GM19328 (cell line): ENCODE results near the gene FAM200C.
"Not testable (repeated sequence)": the region's sequence is repeated elsewhere in the genome, so short reads cannot be mapped to it uniquely, and the experiment has no call there.

ENCODE experiments used
- ATAC-seq: cut with Tn5 transposase; IDR thresholded peaks from one replicate; pipeline ENCODE4 v1.9.1; 2021; ENCODE audit warnings: mild to moderate bottlenecking, moderate library complexity; ENCODE audit not compliant: unreplicated experiment

Gene FAM200C

DNA sequence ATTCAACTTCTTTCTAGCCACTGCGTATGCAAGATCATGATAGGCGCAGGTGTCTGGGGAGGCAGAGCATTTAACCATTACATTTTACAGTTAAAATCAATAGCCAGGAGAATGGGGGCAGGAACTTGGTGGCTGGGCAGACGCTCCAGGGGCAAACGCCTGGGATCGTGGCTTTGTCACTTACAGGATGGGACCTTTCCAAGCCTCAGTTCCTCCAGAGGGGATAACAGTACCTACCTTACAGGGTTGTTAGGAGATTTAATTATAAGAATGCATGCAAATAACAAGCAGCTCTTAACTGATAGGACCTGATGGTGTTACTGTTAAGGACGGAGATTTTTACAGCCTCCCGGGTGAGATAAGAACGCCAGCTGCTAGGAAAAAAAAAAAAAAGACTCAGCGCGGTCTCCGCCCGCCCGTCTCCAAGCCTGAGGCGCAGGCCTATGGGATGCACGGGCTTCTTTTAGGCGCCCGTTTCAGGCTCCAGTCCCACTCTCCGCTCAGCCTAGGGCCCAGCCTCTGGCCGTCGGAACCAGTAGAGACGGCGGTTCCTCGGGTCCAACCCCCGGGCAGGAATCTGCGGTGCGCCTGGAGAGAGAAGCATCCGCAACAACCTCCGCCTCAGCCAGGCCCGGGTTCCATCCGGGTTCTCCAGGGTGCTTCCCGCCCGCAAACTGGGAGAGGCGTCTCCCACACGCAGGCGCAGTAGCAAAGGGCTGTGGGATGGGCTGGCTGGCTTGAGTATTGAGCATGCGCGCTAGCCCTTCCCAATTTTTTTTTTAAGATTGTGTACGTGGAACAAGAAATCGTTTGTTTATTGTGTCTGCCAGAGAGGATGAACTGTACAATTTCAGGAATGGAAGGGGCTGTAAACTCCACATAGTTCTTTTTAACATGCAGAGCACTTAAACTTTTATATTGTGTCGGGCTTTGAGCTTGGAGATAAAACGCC, at the start of gene FAM200C:
Gene FAM200C (minus strand): TSS at position 653 of the 952 bp plus-strand sequence. CDS start 4,564 bp downstream, outside the sequence.
- peak; percentile 79 for ATAC-seq

DNA sequence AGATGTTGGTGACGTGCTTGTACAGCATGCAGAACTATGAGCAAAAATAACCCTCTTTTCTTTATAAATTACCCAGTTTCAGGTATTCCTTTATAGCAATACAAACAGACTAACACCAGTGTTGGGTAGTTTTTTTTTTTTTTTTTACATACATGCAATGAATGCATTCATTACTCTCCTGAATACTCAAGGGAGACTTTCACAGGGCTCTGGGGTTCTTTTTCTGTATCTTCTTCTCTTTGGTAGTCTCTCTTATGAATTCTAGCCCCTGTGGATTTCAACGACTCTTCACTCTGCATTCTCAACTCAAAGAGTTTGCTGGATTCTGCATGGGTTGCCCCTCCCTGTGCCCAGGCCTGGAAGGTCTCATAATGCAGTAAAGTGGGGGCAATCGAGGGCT, 49.6 kb upstream of the FAM200C start:
- ATAC-seq, result no peak

DNA sequence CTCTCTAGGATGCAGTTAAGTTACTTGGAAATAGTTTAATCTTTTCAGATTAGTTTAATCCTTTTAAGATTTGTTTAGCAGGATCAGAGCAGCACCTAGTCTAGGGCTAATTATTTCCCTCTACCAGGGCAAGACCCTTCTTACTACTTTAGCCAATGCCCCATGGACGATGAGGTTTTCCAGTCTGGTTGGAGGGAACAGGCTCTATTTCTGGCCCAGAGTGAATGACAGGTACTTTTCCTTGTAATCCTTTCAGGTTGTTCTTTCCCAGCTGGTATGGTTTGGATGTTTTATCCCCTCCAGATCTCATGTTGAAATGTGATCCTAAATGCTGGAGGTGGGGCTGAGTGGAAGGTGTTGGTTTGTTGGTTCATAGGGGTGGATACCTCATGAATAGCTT, 49.0 kb upstream of the FAM200C start:
- no peak for ATAC-seq

DNA sequence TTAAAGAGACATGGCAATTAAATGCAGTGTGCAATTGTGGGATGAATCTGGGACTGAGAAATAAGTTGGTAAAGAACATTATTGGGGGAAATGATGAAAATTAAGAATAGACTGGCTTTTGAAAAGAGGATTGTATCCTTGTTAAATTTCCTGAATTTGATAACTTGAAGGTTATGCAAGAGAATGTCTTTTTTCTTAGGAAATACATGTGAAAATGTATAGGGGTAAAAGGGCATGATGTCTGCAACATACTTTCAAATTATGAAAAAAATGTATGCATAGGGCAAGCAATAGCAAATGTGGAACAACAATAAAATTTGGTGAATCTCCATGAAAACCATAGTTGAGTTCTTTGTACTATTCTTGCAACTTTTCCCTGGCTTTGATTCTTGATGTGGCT, 45.9 kb upstream of the FAM200C start:
- no peak for ATAC-seq

DNA sequence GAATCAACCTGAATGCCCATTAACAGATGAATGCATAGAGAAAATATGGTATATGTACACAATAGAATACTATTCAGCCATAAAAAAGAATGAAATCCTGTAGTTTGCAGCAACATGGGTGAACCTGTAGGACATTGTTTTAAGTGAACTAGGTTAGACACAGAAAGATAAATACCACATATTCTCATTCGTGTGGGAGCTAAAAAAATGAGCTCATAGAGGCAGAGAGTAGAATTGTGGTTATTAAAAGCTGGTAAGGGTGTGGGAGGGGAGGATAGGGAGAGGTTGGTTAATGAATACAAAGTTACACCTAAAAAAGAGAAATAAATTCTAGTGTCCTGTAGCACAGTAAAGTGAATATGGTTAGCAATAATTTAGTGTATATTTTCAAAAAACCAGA, 45.3 kb upstream of the FAM200C start:
- no peak for ATAC-seq

DNA sequence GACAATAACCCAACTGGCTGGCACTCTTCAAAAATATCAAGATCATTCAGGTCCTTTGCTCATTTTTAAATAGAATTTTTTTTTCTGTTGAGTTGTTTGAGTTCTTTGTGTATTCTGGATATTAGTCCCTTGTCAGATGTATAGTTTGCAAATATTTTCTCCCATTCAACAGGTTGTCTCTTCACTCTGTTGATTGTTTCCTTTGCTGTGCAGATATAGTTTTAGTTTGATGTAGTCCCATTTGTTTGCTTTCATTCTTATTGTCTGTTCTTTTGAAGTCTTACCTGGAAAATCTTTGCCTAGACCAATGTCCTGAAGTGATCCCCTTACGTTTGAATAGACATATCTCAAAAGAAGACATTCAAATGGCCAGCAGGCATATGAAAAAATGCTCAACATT, 44.6 kb upstream of the FAM200C start:
- ATAC-seq, result no peak

DNA sequence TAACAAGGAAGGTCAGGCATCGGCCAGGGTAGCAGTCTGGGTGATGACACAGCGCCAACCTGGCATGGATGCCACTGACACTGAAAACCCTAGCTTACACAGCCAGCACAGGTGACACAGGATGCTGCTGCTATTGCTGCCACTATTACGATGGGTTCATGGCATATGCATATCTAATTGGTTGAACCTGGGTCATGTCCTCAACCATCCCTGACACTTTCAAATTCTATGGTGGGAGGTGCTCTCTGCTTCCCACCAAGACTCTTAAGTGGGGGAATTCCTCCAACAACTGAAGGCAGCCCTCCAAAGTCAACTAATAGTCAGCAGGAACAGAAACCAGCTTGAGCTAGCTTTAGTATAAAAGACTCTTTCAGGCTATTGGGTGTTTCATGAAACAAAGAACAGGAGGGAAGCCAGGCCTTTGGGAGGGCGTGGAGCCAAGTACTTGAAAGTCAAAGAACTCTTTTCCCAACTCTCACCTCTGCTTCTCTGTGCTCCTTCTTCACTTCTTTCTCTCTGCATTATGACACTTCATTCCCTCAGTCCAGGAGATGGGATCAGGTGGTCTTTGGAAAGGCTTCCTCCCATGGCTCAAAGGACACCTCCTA, 43.1 kb upstream of the FAM200C start:
- no peak for ATAC-seq

DNA sequence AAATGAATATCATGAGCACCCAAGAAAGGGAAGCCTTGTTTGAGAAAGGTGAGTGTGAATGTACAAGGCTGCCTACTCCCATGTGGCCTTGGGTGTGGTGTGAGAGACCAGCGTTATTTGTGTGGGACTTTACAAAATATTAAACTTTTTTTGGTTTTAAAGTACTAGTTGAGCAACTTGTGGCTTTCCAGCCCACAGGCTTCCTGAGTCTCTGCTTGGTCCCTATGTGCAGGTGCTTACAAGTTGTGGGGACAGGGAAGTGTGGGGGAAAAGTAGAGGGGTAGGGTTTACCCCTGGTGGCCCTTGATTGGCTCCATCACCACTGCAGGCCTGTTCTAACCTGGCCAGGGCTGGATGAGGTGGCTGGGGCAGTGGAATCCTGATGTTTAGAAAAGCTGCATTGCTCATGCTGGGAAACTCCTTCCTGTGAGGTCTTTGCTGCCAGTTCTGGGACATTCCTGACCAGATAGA, 41.5 kb upstream of the FAM200C start:
- ATAC-seq, result peak; percentile 15

DNA sequence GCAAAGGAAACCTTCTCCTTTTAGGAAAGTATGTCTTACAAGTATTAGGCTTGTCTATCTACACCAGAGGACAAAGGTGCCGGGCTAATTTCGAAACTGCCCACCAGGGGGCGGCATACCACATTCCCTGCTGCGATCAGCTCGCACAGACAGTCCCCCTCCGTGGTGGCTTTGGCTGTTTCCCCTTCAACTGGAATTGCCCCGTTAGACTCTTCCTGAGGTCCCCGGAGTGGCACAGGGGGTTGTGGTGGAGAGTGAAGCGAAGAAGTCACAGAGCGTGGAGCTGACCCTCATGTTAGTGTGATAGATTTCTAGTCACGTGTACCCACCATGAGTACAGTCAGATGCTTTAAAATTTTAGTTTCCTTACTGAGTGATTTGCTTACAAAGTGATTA, 39.3 kb upstream of the FAM200C start:
- ATAC-seq, result peak; percentile 52

DNA sequence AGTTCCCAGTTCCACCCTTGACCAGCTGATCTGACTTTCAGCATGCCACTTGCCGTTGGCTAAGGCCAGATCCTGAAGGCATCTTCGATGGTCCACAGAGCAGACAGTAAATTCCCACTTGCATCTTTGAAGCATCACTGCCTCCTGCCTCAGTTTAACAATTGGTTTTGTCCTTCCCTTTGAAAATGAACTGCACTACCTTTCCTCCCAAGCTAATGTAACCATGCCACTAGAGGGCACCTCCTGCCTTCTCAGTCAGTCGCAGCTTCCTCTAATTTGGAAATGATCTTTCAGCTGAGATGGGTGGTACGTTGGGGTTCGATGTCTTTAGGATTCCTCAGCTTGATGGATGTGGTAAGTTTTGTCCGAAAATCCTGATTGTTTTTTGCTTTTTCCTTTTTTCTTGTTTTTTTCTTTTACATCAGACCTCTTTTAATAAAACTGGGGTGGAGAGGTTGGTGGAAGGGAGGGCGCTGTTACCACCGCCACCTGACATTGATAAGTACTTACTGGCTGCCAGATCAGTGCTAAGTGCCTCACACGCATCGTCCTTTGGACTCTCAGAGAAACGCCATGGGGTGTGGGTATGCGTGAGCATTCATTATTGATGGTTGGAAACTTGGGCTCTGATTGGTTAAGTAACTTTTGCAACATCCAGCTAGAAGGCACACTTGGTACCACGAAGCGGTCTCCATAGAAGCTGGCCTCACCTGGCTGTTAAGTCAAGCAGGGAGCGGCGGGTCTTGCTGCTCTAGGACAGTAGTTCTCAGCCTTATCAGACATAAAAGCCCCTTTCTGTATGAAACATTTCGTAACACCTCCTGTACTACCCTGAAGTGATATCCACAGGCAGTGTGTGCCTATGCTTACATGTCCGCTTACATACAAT, 38.7 kb upstream of the FAM200C start:
- ATAC-seq, result peak; percentile 24

DNA sequence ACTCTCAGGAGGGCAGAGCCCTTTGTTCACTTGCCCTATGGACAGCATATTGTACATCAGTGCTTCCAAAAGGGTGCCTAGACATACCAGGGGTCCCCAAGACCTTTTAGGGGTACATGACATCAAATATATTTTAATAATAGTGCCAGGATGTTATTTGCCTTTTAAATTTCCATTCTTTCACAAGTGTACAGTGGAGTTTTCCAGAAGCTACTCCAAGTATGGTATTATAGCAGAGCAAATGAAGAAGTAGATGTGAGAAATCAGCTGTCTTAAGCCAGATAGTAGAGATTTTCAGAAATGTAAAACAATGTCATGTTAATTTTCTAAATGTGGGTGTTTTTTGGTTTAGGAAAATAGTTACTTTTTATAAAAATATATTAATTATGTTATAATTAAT, 37.4 kb upstream of the FAM200C start:
- no peak for ATAC-seq

DNA sequence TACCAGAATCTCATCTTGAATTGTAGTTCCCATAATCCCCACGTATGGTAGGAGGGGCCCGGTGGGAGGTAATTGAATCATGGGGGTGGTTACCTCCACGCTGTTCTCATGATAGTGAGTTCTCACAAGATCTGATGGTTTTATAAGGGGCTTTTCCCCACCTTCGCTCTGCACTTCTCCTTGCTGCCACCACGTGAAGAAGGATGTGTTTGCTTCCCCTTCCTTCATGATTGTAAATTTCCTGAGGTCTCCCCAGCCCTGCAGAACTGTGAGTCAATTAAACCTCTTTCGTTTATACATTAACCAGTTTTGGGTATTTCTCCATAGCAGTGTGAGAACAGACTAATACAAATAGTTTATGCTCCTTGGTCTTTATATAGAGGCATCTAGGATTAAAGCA, 36.8 kb upstream of the FAM200C start:
- not testable (repeated sequence) for ATAC-seq

DNA sequence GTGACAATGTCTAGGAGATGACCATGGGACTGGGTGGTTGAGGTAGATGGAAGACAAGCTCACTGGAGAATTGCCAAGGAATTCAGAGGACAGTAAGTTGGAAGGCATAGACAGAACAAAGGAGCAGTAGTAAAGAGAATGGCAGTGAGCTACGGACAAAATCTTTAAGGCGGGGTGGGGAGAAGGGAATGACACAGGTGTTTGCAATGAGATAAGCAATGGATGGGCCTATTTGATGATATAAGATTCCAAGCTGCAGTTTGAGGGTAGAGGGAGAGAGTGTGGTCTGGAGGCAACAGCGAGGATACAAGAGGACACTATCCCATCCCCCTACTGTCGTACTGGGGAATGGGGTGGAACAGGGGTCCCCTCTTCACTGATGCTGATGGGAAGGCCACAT, 36.2 kb upstream of the FAM200C start:
- no peak for ATAC-seq

DNA sequence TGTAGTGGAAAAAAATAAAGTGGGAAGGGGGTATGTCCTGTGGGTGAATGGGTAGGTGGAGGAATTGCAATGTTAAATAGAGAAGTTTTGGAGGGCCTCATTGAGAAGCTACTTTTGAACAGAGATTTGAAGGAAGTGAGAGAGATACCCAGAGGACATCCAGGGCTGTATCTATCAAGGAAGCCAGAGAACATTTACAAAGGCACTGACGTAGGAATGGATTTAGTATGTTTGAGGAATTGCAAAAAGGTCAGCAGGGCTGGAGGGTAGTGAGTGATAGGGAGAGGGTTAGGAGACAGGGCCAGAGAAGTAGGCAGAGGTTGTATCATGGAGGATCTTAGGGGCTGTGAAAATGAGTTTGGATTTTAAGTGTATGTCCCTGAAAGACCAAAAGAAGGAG, 35.7 kb upstream of the FAM200C start:
- ATAC-seq, result no peak

DNA sequence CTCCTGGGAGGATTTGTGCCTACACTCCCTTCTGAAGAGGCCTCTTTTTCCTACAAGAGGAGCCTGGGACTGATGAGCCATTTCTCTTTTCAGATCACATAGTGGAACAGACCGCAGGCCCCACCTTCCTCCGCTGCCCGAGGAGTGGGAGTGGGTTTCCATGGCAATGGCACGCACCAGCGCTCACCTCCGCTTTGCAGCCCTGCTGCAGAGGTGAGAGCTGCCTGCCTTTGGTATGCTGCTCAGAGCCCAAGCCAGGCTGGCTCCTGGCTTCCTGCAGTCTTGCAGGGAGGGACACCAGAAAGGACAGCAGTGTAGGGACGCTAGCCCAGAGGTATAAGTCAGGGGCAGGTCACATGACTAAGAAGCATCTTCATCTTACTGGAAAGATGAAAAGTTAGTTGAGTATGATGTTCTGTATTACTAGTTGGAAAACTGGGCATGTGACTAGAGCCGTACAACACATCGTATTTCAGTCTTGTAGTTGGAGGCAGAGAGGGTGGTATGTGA, 34.2 kb upstream of the FAM200C start:
- ATAC-seq, result peak; percentile 75

DNA sequence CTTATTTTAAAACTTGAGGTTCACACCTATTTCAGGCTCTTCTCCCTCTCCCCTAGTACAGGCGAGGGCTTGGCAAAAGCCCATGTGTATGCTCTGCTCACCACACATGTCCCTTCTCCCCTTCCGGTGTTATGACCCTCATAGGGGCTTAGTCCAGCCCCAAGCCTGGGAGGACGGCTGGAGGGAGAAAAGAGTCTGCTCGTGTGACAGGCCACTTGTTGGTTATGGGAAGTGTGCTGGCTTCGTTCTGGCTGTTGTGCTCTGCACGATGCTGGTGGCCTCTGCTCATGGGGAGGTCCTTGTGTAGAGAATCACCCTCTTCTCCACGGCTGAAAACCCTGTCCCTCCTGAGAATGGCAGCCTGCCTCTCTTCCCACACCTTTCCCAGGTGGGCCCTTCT, 32.9 kb upstream of the FAM200C start:
- ATAC-seq, result no peak

DNA sequence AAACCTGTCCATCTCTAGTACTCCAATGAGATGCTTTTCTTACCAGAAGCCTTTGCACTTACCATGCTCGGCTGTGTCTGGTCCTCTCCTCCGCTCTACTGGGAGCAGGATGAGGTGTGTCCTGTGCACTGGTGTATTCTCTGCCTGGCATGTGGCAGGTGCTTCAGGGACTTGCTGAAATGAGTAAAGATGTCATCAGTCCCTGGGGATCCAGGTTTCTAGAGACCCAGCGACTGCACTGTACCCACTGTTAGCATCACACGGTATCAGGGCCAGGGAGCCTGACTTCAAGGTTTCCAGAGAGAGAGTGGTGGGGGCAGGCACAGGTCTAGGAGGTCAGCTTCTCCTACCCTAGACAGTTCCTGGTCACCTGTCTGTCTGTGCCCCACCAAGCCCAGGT, 32.3 kb upstream of the FAM200C start:
- ATAC-seq, result no peak

DNA sequence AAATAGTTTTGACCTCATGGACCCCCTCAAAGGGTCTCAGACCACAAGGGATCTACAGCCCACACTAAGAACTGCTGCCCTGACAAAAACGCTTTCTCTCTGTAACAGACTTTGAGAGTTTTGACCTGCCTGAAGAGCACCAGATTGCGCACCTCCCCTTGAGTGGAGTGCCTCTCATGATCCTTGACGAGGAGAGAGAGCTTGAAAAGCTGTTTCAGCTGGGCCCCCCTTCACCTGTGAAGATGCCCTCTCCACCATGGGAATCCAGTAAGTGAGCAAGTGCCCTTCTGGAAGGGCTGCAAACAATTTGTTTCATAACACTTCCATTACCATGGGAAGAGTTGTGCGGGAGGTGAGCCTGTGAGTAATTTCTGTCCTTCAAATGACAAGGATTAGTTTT, 27.8 kb upstream of the FAM200C start:
- ATAC-seq, result no peak

DNA sequence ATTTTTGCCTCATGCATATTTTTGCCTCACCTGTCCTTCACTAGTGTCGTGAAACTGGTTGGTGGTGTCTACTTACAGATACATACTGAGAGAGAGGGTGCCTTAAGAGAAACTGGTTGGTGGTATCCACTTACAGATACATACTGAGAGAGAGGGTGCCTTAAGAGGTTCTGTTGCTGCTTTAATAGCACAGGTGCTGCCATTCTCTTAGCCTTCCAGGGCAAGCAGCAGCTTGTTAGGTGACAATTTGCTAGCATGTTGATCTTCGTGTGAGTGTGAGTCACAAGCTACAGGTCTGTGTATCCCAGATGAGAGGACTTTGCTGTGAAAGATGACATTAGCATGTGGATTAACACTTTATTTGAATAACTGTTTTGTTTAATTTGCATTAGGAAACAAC, 23.2 kb upstream of the FAM200C start:
- no peak for ATAC-seq

DNA sequence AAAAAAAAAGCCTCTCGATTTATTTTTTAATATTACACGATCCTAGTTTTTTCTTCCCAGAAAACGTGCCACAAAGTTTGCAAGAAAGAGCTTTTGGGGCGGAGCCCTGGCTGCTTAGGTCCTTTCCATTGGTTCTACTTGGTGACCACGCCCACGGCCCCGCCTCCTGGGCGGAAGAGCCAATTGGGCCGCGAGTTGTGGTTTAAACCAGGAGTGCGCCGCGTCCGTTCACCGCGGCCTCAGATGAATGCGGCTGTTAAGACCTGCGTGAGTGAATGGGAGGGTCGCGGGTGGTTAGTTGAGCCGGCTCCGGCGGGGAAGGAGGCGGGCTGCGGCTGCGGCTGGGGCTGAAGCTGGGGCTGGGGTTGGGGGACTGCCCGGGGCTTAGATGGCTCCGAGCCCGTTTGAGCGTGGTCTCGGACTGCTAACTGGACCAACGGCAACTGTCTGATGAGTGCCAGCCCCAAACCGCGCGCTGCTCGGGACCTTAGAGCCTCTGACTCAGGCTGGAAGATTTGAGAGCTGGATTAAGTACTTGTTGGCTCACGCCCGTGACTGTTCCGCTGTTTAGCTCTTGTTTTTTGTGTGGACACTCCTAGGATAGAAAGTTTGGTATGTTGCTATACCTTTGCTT, 21.9 kb upstream of the FAM200C start, which contains the start of gene PTTG1:
Gene PTTG1 (plus strand): TSS at position 231 of the 634 bp plus-strand sequence. CDS start 458 bp downstream, outside the sequence.
- ATAC-seq, result peak; percentile 64

DNA sequence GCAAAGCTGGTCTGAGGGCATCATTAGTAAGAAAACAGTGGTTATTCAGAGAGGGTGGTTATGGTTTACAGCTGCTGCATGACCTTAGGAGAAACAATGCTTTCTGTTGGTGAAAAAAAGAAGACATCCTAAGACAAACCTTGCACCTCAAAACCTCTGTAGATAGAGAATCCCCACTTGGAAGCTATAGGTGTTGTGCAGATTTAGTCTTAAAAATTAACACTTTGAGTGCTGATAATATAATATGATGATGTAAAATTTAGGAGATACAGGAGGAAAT, 20.4 kb upstream of the FAM200C start:
- no peak for ATAC-seq
